ENCODE results near the gene JAM3. TPM values are rescaled to one million over a fixed set of nuclear protein-coding genes. Genes with fewer than 3 reads are reported as not detected.

The JAM3 gene
- total and polyA plus RNA-seq, 2 of the 4 experiments (the other 2 are of a cell fraction): 38.0 to 71.5 TPM

- H2BK15ac ChIP-seq (ENCODE audit: low read depth, low read length): no peak overlapping the region
- H3K9ac ChIP-seq (ENCODE audit: low read depth, low read length): no peak overlapping the region
- H3K18ac ChIP-seq (ENCODE audit: low read depth, low read length): no peak overlapping the region
- no peaks in the 10 kb centered on the region for H3K9me1 ChIP-seq (ENCODE audit: insufficient read depth, low read length)
- H3K79me1 ChIP-seq (ENCODE audit: low read depth in 1 of 2, low read length in 2 of 2): no peaks in the 10 kb centered on the region
- H2BK20ac ChIP-seq (ENCODE audit: low read depth, low read length): no peak overlapping the region
- H2AK9ac ChIP-seq (replicated peaks; ENCODE audit: low read depth, low read length, poor library complexity): no peak overlapping the region
- H2AK5ac ChIP-seq (ENCODE audit: low read depth, low read length): no peak overlapping the region
- no peaks in the 10 kb centered on the region for H3K27me3 ChIP-seq (ENCODE audit: control insufficient read depth, insufficient read depth, low read length)
- no peak overlapping the region for H2AFZ ChIP-seq (replicated peaks; ENCODE audit: low read length, poor library complexity)
- H3K4me2 ChIP-seq (ENCODE audit: low read depth, low read length): no peak overlapping the region
- 82% methylated on average over 7 of the region's 9 CpGs; no CpG with 5 or more reads in 1 of the 2 experiments for WGBS, 2 experiments (ENCODE audit: extremely low coverage in 2 of 2, insufficient read length in 1 of 2)
- no peak overlapping the region for H4K8ac ChIP-seq (ENCODE audit: low read depth in 2 of 2, low read length in 2 of 2)
- ATAC-seq (ENCODE audit: low read depth): no peak
- H3K27ac ChIP-seq (ENCODE audit: insufficient read depth, low read length): no peak overlapping the region
- intact Hi-C loops (cut with micrococcal nuclease): no loop called here
- no peak for DNase-seq
- CTCF ChIA-PET: no interaction called here
- H4K5ac ChIP-seq (ENCODE audit: low read depth, low read length): no peak overlapping the region
- H3K36me3 ChIP-seq (ENCODE audit: control insufficient read depth, insufficient read depth, low read length): peaks cover 28% of the 10 kb centered on the region
- H3K4ac ChIP-seq (ENCODE audit: low read depth, low read length): no peak overlapping the region
- H4K20me1 ChIP-seq (ENCODE audit: insufficient read depth, low read length): no peaks in the 10 kb centered on the region
- H3K4me1 ChIP-seq (ENCODE audit: control insufficient read depth, insufficient read depth, low read length): no peaks in the 10 kb centered on the region
- POLR2A ChIA-PET (ENCODE audit: unreplicated experiment): no interaction called here
- no TSS peak for BruUV-seq (replicated peaks)
- no peak overlapping the region for H2BK5ac ChIP-seq (ENCODE audit: low read depth, low read length, poor library complexity, severe bottlenecking)
- H3K14ac ChIP-seq (replicated peaks; ENCODE audit: low read depth, low read length): no peak overlapping the region
- H3K56ac ChIP-seq (ENCODE audit: extremely low read depth, insufficient read depth, low read length): no peak overlapping the region
- TF ChIP-seq CEBPB (IDR thresholded peaks at IDR 0.05; ENCODE audit: low read depth, low read length): no peak
- no peak for TF ChIP-seq NFE2L2 (IDR thresholded peaks at IDR 0.05; ENCODE audit: low read depth, low read length)
- TF ChIP-seq MAZ (IDR thresholded peaks at IDR 0.05; ENCODE audit: borderline replicate concordance, low read depth, low read length): no peak
- TF ChIP-seq RAD21 (IDR thresholded peaks at IDR 0.05; ENCODE audit: low read length): no peak
- TF ChIP-seq SMC3 (IDR thresholded peaks at IDR 0.05; ENCODE audit: low read depth, low read length): no peak
- no peak for TF ChIP-seq RFX5 (IDR thresholded peaks at IDR 0.05; ENCODE audit: low read depth, low read length)
- TF ChIP-seq CHD1 (IDR thresholded peaks at IDR 0.05; ENCODE audit: low read depth, low read length): no peak
- no peak for TF ChIP-seq USF2 (IDR thresholded peaks at IDR 0.05; ENCODE audit: low read depth, low read length)
- TF ChIP-seq POLR2A (IDR thresholded peaks at IDR 0.05; ENCODE audit: low read depth, low read length): no peak
- TF ChIP-seq ELK1 (IDR thresholded peaks at IDR 0.05; ENCODE audit: borderline replicate concordance, low read depth, low read length): no peak
- no peak for TF ChIP-seq FOS (IDR thresholded peaks at IDR 0.05; ENCODE audit: low read depth, low read length)
- TF ChIP-seq MXI1 (IDR thresholded peaks at IDR 0.05; ENCODE audit: borderline replicate concordance, low read depth, low read length): no peak
- no peak for TF ChIP-seq RCOR1 (IDR thresholded peaks at IDR 0.05; ENCODE audit: insufficient replicate concordance, low read length)
- TF ChIP-seq BHLHE40 (IDR thresholded peaks at IDR 0.05; ENCODE audit: low read depth, low read length): no peak
- no peak for TF ChIP-seq CTCF (conservative IDR thresholded peaks at IDR 0.05; ENCODE audit: low read depth, low read length)
- H3K23ac ChIP-seq (ENCODE audit: low read depth, low read length): no peak overlapping the region
- H3K4me3 ChIP-seq (ENCODE audit: insufficient read depth, low read depth, low read length): no peak overlapping the region
- H2BK120ac ChIP-seq (ENCODE audit: low read depth, low read length): no peak overlapping the region
- in situ Hi-C loops (cut with MboI; ENCODE audit: low sequenced_read_pairs): no loop called here
- no peaks in the 10 kb centered on the region for H3K9me3 ChIP-seq (ENCODE audit: control insufficient read depth, insufficient read depth, low read length)
- dilution Hi-C loops (cut with HindIII; ENCODE audit: low sequenced_read_pairs, unreplicated experiment): no loop called here
- no peak overlapping the region for H4K91ac ChIP-seq (ENCODE audit: insufficient read depth, low read depth, low read length)
Measured at GRCh38 chr11:134159652-134160051, 90.8 kb downstream of the JAM3 start.
